HFFc6 (cell line): Measurements from ENCODE around the gene PLD6. TPM values are rescaled to one million over a fixed set of nuclear protein-coding genes. Genes with fewer than 3 reads are reported as not detected.

Experiments
- DNase-seq: peaks from one replicate; pipeline ENCODE4 v3.0.0-alpha.2; 2018
- H3K27ac Mint-ChIP-seq: 2 replicates; pipeline ENCODE4 v1.8.0; 2020; ENCODE audit warnings: mild to moderate bottlenecking, mixed read lengths
- H3K27me3 Mint-ChIP-seq: 2 replicates; pipeline ENCODE4 v1.8.0; 2021; ENCODE audit warnings: mild to moderate bottlenecking, moderate library complexity, mixed read lengths; ENCODE audit not compliant: insufficient read depth
- H3K36me3 Mint-ChIP-seq: 2 replicates; pipeline ENCODE4 v1.8.0; 2021; ENCODE audit warnings: low read depth, mixed read lengths
- H3K4me1 Mint-ChIP-seq: 2 replicates; pipeline ENCODE4 v1.8.0; 2020; ENCODE audit warnings: low read depth, mixed read lengths
- H3K4me3 Mint-ChIP-seq: 2 replicates; pipeline ENCODE4 v1.8.0; 2020; ENCODE audit warnings: mild to moderate bottlenecking, moderate library complexity, mixed read lengths
- H3K9me3 Mint-ChIP-seq: 2 replicates; pipeline ENCODE4 v1.8.0; 2020; ENCODE audit warnings: mild to moderate bottlenecking, mixed read lengths
- total RNA-seq, 6 experiments: library from RNA; stranded (reverse); fragmentation: NEBNext Ultra II Directional; extraction: Animal tissue kit (Norgen Biotek cat#: 25700); gene quantifications; 2 replicates in 1 of 6; 3 replicates in 5 of 6; pipeline ENCODE4 v1.2.3, GENCODE V29; 2021
- TF ChIP-seq, protein P1 (sequence below): fragments of 200-600 bp; sonication (generic); IDR thresholded peaks from 2 replicates; pipeline ENCODE4 v1.5.0; 2021; ENCODE audit warnings: antibody characterized with exemption, mild to moderate bottlenecking

PLD6 gene
- total RNA-seq, 6 experiments from 2014 or later = 1.7 to 3.6 (median 2.3) TPM

DNA sequence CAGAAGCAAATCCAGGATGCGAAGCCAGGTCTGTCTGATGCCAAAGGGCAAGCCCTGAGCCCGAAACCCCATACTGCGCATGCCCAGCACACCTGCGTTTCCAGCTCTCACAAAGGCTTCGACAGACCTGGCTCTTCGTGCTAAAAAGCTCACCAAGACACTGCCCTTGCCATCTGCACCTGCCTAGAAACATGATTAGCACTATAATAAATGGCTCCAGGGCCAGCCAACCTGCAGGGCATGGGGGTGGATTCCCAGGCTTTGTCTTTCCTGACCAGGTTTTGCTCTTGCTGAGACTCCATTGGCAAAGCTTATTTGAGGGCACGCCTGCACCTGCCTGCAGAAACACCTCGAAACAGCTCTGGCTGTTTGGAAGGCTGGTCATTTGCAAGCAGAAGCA lies 14.4 kb upstream of the PLD6 start:
- Mint-ChIP-seq H3K4me1 (no peaks in the 10 kb centered on the region), H3K27me3 (peaks cover 3% of the 10 kb centered on the region), H3K27ac (no peak overlapping the region), H3K9me3 (no peaks in the 10 kb centered on the region), H3K4me3 (no peak overlapping the region), H3K36me3 (peaks cover 39% of the 10 kb centered on the region)
- DNase-seq = no peak
- TF ChIP-seq, protein P1, sequence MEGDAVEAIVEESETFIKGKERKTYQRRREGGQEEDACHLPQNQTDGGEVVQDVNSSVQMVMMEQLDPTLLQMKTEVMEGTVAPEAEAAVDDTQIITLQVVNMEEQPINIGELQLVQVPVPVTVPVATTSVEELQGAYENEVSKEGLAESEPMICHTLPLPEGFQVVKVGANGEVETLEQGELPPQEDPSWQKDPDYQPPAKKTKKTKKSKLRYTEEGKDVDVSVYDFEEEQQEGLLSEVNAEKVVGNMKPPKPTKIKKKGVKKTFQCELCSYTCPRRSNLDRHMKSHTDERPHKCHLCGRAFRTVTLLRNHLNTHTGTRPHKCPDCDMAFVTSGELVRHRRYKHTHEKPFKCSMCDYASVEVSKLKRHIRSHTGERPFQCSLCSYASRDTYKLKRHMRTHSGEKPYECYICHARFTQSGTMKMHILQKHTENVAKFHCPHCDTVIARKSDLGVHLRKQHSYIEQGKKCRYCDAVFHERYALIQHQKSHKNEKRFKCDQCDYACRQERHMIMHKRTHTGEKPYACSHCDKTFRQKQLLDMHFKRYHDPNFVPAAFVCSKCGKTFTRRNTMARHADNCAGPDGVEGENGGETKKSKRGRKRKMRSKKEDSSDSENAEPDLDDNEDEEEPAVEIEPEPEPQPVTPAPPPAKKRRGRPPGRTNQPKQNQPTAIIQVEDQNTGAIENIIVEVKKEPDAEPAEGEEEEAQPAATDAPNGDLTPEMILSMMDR = no peak

DNA sequence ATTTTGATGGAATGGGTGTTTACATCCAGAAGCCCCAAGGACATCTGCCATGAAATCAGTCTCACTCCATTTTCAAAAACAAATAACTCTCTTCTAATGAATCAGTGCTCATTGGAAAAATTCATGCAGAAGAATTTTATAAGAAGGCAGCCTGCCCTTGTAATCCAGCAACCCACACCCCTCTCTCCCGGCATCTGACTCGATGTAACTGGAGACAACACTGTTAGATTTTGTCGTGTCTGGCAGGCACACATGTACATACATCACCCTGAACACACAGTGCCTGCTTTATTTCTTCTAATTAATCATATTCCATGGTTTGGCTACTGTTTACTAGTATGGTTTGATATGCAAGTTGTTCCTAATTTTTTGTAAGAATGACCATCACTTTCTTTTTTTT lies 11.9 kb upstream of the PLD6 start:
- H3K27ac Mint-ChIP-seq = no peak overlapping the region
- H3K4me3 Mint-ChIP-seq = no peak overlapping the region
- TF ChIP-seq, protein P1 = no peak
- peaks cover 3% of the 10 kb centered on the region; the same call in 1 of the 2 replicates for H3K27me3 Mint-ChIP-seq
- H3K9me3 Mint-ChIP-seq = no peaks in the 10 kb centered on the region
- H3K4me1 Mint-ChIP-seq = no peaks in the 10 kb centered on the region
- no peak for DNase-seq
- H3K36me3 Mint-ChIP-seq = peaks cover 29% of the 10 kb centered on the region

DNA sequence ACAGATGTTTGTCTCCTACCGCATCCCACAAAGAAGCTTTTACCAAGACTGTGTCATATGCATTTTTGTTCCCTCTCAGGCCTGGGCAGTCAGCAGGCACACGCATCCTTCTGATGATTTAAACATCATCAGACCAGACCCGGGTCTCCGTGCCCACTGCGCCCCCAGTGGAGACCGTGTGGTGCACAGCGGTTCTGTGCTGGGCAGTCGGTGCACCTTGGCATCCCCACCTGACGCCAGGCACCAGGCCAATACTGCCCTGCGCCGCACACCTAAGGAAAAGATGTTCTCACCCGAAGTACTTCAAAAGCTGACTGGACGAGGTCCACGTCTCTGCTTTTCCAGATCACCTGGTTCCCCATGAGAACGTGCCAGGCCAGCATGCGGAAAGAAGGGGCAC lies 10.6 kb upstream of the PLD6 start:
- DNase-seq = no peak
- H3K27me3 Mint-ChIP-seq = peaks cover 3% of the 10 kb centered on the region; the same call in 1 of the 2 replicates
- peaks cover 23% of the 10 kb centered on the region for H3K36me3 Mint-ChIP-seq
- no peak overlapping the region for H3K4me3 Mint-ChIP-seq
- no peaks in the 10 kb centered on the region for H3K9me3 Mint-ChIP-seq
- H3K27ac Mint-ChIP-seq = no peak overlapping the region
- TF ChIP-seq, protein P1 = no peak
- no peaks in the 10 kb centered on the region for H3K4me1 Mint-ChIP-seq

DNA sequence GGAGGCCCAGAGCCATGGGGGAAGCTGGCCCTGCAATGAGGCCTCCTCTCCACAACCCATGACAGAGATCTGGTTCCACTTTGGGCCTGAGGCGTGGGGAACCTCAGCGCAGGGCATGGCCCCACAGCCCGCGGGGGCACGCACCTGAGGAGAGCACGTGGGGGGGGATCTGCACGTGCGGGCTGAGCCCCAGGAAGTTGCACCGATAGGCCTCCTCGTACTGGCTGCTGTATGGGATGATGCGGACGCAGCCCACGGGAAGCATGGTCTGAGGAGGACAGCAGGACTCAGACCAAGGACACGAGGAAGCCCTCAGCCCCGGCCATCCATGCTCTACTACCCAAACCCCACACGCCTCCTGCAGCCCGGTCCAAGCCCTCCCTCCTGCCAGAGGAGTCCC lies 10.1 kb upstream of the PLD6 start:
- H3K9me3 Mint-ChIP-seq = no peaks in the 10 kb centered on the region
- H3K36me3 Mint-ChIP-seq = peaks cover 23% of the 10 kb centered on the region

DNA sequence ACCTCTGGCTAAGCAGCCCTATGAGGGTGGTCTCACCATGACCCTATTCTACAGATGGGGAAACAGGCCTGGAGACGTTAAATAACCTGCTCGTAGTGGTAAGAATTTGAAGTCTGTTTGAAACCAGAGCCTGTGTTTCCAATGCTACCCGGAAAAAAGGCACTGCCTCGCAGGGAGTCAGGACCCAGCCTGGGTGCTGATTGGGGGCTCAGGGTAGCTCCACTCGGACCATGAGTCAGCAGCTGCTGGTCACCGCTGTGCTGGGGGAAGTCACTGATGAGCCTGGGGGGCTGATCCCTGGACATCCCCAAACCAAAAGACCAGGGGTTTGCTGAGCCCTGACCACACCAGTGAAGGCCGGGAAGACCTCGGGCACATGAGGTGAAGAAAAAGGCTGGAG lies 9.4 kb upstream of the PLD6 start:
- DNase-seq = no peak
- no peak overlapping the region for H3K27ac Mint-ChIP-seq
- no peaks in the 10 kb centered on the region for H3K4me1 Mint-ChIP-seq
- peaks cover 23% of the 10 kb centered on the region for H3K36me3 Mint-ChIP-seq
- H3K4me3 Mint-ChIP-seq = no peak overlapping the region
- H3K9me3 Mint-ChIP-seq = no peaks in the 10 kb centered on the region
- TF ChIP-seq, protein P1 = no peak
- peaks cover 3% of the 10 kb centered on the region; the same call in 1 of the 2 replicates for H3K27me3 Mint-ChIP-seq

More for the DNA sequence above, 10.1 kb upstream of the PLD6 start:
- Mint-ChIP-seq H3K4me3 (no peak overlapping the region), H3K4me1 (no peaks in the 10 kb centered on the region), H3K27me3 (peaks cover 3% of the 10 kb centered on the region; the same call in 1 of the 2 replicates), H3K27ac (no peak overlapping the region)
- TF ChIP-seq, protein P1 = no peak
- DNase-seq = no peak
